Measurements from ENCODE around the gene INPP5D.

GRCh38 chr2:233015019-233015645 is 45.0 kb upstream of the INPP5D start:
- TF ChIP-seq, protein P1, sequence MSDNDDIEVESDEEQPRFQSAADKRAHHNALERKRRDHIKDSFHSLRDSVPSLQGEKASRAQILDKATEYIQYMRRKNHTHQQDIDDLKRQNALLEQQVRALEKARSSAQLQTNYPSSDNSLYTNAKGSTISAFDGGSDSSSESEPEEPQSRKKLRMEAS (IDR thresholded peaks at IDR 0.05), result no peak
- TF ChIP-seq REST (IDR thresholded peaks at IDR 0.05; ENCODE audit: low read depth) (no peak), YY1 (IDR thresholded peaks at IDR 0.05; ENCODE audit: low read depth) (no peak), EP300 (IDR thresholded peaks at IDR 0.05; ENCODE audit: borderline replicate concordance) (no peak), NFIC (IDR thresholded peaks at IDR 0.05) (no peak)
- TF ChIP-seq, protein P2, sequence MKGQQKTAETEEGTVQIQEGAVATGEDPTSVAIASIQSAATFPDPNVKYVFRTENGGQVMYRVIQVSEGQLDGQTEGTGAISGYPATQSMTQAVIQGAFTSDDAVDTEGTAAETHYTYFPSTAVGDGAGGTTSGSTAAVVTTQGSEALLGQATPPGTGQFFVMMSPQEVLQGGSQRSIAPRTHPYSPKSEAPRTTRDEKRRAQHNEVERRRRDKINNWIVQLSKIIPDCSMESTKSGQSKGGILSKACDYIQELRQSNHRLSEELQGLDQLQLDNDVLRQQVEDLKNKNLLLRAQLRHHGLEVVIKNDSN (IDR thresholded peaks at IDR 0.05), result no peak
